OCI-M1 (cell line): ENCODE measurements around the gene BBS12.
"Not testable (repeated sequence)": the region's sequence is repeated elsewhere in the genome, so short reads cannot be mapped to it uniquely, and the experiment has no call there.

Source experiments
- DNase-seq: peaks from one replicate; lab custom pipeline; 2025; lab: John Stamatoyannopoulos, UW

The BBS12 gene

GRCh38 chr4:122765692-122766352 lies 33.3 kb downstream of the BBS12 start:
- no peak for DNase-seq

DNA sequence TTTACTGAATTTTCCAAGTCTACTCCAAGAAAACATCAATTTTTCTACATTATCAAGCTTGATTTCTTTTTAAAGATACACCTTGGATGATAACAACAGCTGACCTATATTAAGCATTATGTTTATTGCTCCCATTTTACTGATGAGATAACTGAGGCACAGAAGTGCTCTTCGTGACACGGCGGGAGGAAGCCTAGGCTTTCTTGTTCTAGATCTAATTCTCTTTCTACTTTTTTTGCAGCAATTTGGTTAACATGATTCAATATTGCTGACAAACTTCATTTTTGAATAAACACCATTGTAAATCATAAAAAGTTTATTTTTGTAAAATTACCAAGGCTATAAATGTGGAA lies 33.8 kb downstream of the BBS12 start:
- DNase-seq: no peak

- DNase-seq: no peak
Measured at GRCh38 chr4:122766950-122767349, 34.4 kb downstream of the BBS12 start.

GRCh38 chr4:122771724-122772123 lies 39.2 kb downstream of the BBS12 start:
- no peak for DNase-seq

- no peak for DNase-seq
Measured at GRCh38 chr4:122772311-122772710, 39.8 kb downstream of the BBS12 start.

- DNase-seq: no peak
Measured at GRCh38 chr4:122772986-122773385, 40.5 kb downstream of the BBS12 start.

- no peak for DNase-seq
Measured at GRCh38 chr4:122775039-122775438, 42.5 kb downstream of the BBS12 start.

GRCh38 chr4:122775987-122776836 lies 43.7 kb downstream of the BBS12 start:
- peak; percentile 28 for DNase-seq

DNA sequence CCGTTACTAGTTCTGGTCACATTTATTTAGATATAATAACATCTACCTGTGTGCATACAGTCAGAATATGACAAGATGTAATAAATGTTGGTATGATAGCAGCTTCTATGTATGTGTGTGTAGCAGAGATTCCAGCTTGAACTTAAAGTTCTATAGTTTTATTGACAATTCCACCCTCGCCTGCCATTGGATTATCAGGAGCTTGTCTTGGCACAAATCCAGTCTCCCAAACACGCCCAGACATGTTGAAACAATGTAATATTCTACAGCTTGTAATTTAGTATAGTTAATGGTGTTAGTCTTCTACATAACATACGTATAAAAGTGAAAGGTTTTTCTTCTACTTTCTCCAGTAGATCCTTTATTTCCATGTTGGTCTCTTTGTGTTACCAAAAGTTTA lies 44.4 kb downstream of the BBS12 start:
- no peak for DNase-seq

GRCh38 chr4:122777846-122778673 lies 45.6 kb downstream of the BBS12 start:
- DNase-seq: no peak

GRCh38 chr4:122781486-122781885 lies 49.0 kb downstream of the BBS12 start:
- no peak for DNase-seq

DNA sequence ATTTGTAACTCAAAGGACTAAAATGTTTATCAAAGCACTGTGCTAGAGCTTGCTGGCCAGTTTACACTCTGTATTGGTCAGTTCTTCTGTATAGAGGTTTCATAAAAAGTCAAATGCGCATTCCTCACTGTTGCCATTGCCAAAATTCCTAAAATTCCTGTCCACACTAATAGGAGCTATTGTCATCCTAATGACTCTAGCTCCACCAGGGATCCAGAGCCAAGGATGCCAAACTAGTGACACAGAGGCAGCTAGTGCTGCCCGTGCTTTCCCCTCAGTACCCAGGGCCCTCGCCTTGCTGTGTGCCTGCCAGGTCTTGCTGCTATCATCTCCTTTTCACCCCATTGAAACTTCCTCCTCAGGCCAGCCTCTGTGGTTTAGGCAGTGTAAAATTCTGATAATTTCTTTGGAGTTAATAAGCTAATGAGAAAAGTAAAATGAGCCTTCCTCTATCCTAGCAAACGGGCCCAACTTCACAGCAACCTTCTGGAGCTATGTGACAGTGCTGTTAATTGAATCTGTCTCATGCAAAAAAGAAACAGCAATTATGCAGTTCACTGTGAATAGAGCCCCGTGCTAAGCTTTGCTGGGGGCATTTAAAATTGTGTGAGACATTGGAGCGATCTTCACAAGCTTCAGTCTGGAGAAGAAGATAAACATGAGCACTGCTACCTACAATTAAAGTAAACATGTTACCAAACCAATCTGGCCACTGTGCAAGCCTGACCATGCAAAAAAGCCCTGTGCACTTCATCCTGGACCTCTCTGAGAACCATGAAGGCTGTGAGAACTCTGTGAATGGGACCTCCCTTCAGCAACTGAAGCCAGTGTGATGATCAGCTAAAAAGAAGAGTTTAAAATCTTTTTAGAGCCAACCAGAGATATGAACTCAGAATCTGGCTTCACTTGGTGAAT lies 51.1 kb downstream of the BBS12 start:
- peak; percentile 53 for DNase-seq

GRCh38 chr4:122784261-122784660 lies 51.8 kb downstream of the BBS12 start:
- DNase-seq: no peak

DNA sequence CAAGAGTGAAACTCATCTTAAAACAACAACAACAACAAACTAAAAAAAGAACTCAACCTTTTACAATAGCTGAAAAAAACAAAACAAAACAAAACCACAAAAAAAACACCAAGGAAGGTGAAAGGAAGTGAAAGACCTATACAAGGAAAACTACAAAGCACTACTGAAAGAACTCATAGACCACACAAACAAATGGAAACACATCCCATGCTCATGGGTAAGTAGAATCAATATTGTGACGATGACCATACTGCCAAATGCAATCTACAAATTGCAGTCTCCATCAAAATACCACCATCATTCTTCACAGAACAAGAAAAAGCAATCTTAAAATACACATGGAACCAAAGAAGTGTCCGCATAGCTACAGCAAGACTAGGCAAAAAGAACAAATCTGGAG lies 52.6 kb downstream of the BBS12 start:
- no peak for DNase-seq

DNA sequence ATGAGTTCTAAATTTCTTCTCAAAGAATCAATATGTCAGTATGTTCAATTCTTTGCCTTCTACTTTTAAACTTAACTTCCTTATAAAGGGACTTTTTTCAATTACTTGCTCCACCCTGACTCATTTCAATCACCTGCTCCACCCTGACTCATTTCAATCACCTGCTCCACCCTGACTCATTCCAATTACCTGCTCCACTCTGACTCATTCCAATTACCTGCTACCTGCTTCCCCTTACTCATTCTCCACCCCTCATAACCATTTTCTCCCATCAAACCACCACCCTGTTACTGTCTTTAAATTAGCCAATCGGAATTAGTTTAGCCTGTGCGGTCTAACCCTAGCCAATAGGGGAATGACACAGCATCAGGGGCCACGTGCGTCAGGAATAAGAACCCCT lies 53.8 kb downstream of the BBS12 start:
- not testable (repeated sequence) for DNase-seq

GRCh38 chr4:122786920-122787319 lies 54.4 kb downstream of the BBS12 start:
- DNase-seq: not testable (repeated sequence)

DNA sequence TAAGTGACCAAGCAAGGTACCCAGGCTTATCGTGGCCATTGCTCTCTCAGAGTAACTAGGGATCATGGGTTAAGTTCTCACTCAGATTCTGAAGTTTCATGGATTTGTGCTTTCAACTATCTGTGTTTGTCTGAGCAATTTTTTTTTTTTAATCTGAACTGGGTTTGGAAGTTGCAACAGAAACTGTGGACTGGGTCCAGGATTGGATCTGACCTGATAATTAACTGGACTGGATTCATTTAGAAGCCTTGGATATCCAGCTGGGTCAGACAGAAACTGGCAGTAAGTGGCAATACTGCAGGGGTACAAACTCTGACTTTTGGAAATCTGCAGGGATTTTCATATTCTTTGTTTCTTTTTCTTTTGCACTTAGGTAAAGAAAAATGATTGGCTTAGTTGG lies 55.4 kb downstream of the BBS12 start:
- no peak for DNase-seq

DNA sequence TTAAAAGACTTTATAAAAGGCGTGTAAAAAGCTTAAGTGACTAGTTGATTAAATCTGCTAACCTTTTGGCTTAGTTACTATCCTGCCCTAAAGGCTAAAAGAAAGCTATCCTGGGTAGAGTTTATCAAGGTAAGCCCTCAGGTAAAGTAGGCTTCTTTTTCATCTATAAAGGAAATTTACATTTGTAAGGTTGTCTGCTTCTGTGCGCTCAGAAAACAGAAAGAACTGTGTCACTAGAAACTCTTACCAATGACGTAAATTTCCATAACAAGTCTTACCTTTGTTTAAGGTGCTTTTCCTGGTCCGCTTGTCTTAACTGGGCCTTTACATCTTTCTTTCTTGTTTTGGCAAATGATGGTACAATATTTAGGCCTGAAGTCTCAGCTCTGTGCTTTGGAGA lies 56.4 kb downstream of the BBS12 start:
- no peak for DNase-seq

- no peak for DNase-seq
Measured at GRCh38 chr4:122793811-122794210, 61.3 kb downstream of the BBS12 start.
